Stimulated activated CD8-positive, alpha-beta memory T cell treated with anti-CD3 and anti-CD28 coated beads, Interleukin-7, amount 100 ng/mL, for 1 hour (primary cell): ENCODE measurements around the gene IGSF11.
"Not testable (repeated sequence)": the region's sequence is repeated elsewhere in the genome, so short reads cannot be mapped to it uniquely, and the experiment has no call there.

Experiments
- DNase-seq, 2 donors: peaks; one replicate each; pipeline ENCODE4 v3.0.0-alpha.2; 2020; ENCODE audit warnings: low read depth in 2 of 2

IGSF11 gene

GRCh38 chr3:119034256-119035013 lies at the start of gene IGSF11:
Gene IGSF11, minus strand, starts transcription at chr3:119034846. Its CDS starts 264 bp downstream, at chr3:119034582.
- peak; percentile 29 to 32 for DNase-seq

DNA sequence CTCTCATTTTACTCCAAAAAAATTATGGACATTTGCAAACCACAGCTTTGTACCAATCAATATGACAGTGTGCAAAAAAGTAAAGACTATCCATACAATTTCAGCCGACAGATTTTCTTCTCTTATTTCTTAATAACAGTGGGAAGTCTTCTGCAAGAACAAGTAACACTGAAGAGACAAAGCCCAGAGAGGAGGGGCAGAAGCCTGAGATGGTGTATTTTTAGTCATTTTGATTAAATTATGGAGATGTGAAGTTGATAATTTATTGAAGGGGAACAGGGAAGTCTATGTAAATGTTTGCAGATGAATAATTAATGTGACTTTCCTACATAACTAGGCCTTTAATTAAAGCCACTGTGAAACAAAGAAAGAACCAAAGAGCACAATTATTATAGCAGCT lies 45.7 kb upstream of the IGSF11 start:
- no peak for DNase-seq

DNA sequence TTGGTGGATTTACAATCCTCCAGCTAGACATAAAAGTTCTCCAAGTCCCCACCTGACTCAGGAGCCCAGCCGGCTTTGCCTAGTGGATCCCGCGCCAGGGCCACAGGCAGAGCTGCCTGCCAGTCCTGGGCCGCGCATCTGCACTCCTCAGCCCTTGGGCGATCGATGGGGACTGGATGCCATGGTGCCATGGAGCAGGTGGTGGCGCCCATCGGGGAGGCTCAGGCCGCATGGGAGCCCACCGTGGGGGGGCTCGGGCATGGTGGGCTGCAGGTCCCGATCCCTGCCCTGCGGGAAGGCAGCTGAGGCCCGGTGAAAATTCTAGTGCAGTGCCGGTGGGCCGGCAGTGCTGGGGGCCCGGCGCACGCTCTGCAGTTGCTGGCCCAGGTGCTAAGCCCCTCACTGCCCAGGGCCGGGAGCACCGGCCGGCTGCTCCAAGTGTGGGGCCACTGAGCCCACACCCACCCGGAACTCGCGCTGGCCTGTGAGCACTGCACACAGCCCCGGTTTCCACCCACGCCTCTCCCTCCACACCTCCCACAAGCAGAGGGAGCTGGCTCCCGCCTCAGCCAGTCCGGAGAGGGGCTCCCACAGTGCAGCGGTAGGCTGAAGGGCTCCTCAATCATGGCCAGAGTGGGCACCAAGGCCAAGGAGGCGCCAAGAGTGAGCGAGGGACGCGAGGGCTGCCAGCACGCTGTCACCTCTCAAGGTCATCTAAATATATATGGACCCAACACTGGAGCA lies 38.8 kb upstream of the IGSF11 start:
- DNase-seq = no peak

GRCh38 chr3:119072451-119072850 lies 37.8 kb upstream of the IGSF11 start:
- DNase-seq = not testable (repeated sequence)

DNA sequence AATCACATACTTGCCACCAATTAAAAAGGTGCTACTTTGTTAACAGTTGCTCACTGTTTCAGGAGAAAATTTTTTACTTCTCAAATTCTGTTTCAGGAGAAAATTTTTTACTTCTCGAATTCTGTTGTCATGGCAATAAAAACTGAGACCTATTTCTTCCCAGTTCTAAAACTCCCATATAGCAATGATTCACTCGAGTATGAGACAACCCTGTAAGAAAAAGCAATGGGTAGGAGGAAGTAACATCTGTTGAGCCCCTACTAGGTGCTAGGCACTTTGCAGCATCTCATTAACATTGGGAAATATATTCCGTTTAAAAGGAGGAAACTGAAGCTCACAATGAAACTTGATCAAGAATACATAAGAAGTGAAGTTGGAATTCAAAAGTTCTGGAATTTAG lies 35.1 kb upstream of the IGSF11 start:
- no peak for DNase-seq

DNA sequence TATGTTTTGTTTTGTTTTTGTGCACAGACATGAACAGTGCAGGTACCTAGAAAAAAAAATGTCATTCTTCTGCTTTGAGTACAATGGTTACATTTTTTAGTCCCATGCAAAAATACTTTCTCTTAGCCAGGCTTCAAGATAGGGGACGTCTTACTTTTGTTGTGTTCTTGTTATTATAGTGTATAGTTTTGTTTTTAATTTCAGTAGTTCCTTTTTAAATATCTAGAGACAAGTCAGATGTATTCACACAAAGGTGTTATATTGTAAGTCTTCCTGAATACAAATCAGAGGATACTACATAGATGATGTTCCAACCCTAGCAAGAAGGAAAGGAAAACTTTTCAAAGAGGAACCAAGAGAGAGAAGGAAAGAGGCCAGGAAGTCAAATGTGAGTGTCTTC lies 28.8 kb upstream of the IGSF11 start:
- no peak for DNase-seq

DNA sequence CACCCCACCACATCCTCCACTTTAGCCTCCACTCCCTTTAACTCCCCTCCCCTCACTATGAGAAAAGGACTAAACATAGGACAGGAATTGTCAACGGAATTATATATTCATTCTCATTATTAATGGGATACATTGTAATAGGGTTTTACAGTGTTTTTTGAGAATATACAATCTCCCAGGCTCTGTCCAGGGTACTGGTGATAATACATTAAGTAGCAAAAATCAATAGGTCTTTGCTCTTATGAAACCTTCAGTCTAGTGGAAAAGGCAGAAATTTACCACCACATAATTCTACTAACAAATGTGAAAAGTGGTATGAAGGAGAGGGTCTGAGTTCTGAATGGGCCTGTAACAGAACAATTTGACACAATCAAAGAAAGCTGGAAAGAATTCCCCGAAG lies 28.2 kb upstream of the IGSF11 start:
- no peak for DNase-seq

GRCh38 chr3:119044593-119044992 lies 9.9 kb upstream of the IGSF11 start:
- no peak for DNase-seq

DNA sequence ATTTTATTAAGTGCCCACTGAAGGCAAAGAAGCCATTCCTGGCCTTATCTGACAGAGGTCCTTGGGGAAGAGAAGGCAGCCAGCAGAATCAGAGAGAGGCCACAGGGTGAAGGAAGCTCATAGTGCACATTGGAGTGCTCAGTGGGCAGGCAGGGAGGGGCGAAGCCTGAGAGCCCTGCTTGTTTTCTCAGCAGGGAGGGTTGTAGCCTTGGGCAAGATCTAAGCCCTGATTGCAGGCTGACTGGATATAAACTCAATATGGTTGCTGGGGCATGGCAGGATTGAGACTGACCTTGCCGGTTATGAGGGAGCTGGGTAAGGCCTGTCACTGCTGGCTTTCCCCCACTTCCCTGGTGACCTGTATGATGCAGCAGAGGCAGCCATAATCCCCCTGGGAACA lies 7.5 kb upstream of the IGSF11 start:
- no peak for DNase-seq

- DNase-seq = no peak
These were observed 334 bp upstream of the IGSF11 start for GRCh38 chr3:119035014-119035346.

DNA sequence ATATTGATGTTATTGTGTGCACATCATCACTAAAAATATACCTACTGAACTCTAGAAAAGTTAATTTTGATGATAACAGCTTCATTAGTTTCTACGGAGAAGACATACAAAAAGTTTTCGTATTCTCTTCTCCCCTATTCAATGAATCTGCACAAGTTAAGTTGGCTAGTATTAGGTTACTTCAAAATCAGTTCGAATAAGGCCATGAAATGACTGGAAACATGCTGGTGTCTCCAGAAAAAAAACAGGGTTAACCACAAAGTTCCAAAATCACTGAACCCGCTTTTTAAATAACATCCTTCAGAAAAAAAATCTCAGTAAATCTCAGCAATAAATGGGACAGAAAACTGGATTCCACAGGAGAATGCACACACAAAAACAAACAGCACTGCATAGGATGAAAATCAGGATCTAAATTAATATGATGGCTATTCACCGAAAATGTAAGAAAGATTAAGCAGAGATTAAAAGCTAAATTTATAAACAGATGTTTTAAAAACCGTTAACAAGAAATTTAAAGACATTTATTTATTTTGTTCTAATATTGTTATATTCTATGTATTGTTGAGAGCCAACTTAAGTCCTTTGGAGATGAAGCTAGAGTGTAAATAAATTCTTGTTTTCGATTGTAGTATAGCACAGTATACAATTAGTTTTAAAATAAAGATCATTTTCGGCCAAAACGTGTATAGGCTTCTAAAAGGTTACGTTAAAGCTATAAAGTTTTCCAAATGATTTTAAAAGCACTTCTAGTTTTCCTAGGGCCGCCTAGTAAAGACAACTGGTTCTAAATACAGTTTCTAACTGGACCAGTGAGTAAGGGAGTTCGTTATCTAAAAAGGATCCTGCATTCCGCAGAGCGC lies 1.0 kb downstream of the IGSF11 start:
- DNase-seq = no peak

GRCh38 chr3:119025171-119025795 lies 9.4 kb downstream of the IGSF11 start:
- no peak for DNase-seq

DNA sequence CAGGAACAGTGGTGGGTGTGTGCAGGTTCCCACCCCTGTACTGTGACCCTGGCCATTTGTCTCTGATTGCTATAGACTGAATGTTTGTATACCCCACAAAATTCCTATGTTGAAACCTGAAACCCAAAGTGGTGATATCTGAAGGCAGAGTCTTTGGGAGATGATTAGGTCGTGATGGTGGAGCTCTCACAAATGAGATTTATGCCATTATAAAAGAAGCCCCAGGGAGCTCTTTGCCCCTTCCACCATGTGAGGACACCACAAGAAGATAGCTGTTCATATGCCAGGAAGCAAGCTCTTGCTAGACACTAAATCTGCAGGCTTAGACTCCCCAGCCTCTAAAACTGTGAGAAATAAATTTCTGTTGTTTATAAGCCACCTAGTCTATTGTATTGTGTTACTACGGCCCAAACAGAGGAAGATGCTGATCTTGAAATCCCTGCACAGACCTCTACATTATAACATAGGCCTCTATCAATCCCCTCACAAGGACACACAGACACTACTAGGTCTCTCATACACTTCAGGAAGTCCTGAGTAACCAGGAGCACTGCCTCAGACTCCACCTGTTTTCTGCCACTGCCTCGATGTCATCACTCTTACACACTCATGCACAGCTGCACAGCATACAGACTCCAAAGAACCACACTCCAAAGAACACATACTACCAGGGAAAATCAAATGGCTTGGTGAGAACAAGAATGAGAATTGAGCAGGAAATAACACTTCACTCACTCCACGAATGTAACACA lies 14.7 kb downstream of the IGSF11 start:
- DNase-seq = no peak

DNA sequence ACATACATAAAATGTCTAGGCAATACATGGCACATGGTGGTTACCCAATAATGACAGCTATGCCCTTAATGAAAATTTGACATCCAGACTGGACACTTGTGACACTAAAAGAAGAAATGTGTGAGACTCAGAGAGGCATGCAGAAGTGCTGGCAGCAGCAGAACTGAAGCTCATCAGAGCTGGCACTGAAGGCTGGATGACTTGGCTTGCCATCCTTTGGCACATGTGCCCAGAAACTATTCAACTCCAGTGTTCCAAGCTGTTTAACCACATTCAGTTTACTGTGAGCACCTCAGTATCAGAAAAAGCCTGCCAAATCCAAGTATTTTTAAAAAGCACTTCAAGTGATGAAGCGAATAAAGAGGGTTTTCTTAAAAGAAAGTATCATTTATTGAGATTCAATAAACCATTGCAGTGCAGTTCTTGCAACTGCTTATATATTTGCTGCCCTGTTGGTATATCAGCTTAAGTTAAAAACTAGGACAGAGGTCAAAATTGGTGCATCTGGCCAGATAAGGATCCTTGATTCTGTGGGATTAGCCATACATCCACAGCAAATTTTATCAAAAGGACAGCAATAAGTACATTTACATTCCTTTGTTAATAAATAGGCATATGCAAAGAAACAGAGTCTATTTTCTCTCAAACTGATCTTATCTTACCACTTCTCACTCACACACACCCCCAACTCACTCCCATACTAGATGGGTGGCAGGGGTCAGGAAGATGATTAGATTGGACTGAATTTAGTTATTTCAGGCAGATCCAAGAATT lies 15.8 kb downstream of the IGSF11 start:
- no peak for DNase-seq

DNA sequence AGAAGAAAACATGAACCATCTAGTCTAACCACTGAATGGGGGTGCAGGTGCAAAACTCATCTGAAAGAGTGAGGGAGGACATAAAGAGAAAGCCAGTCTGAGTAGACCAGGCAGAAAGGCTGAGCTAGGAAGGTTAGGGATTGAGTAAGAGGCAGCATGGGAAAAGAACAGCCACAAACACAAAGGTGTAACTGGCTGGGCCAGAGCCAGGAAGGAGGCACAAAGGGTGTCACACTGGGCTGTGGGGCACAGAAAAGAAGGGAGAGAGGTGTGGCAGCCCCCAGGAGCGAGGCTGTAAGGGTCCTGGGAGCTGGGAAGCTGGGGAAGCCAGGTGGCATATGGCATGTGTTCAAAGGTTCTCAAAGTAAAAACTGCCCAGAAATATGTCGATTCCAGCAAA lies 18.7 kb downstream of the IGSF11 start:
- no peak for DNase-seq

- DNase-seq = no peak
These were observed 20.7 kb downstream of the IGSF11 start for GRCh38 chr3:119013951-119014350.

DNA sequence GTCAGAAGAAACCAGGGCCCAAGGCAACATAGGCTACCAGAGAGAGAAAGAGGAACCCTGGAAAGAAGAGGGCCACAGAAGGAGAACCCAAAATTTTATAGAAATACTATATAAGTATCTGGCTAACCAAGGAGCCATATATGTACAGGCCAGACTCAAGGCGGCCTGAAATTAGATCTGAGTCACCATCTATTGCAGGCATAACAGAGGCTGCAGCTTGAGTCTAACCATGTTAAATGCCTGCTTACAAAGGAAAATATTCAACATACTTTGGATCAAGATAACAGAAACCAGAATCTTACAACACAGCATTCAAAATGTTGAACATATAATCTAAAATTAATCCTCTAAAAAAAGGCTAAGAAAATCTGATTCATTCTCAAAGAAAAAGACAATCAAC lies 23.1 kb downstream of the IGSF11 start:
- no peak for DNase-seq

DNA sequence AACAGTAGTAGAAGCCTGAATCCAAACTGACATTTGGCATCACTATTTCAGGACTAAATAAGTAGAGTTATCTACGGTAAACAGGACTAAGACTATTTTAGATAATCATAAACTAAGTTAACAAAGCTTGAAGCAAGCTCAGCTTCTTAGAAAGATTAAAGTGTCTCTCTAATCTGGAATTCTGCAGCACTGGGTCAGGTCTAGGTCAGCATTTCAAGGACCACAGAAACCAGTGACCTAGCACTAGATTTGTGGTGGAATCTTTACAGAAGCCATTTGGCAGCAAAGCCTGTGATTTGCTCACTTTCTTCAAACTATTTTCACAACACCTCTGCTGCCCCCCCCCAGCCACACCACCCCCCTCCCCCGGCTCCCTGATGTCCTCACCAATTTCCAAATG lies 37.5 kb downstream of the IGSF11 start:
- no peak for DNase-seq

GRCh38 chr3:118991775-118992174 lies 42.9 kb downstream of the IGSF11 start:
- DNase-seq = no peak

DNA sequence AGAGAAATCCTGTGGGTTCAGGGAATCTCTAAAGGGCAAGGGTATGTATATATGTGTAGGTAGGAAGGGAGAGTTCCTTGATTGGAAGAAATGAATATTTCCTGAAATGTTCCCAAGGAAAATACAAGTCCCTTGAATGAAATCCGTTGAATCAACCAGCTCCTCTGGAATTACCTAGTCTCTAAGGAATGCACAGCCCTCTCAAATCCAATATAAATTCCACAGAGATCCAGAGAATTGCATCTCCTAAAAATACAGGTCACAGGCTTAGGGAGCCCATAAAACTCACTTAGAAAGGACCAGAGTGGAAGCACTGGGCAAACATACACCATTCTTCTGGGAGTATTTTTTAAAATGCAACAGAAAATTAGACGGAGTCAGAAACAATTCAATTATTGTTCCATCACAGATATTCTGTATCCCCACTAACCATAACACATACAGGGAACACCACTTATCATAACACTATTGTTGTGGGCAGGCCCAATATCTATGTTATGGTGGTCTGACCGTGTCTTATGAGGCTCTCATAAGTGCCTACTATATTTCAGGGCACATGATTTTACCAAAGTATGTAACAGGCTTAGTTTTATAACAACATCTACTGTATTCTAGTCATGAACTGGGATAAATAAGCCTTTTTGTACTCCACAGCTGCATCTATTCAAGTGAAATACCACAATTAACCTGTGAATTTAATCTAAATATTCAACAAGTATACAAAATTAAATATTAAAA lies 43.7 kb downstream of the IGSF11 start:
- no peak for DNase-seq
